ENCODE results near the gene APOA4.

APOA4 gene

DNA sequence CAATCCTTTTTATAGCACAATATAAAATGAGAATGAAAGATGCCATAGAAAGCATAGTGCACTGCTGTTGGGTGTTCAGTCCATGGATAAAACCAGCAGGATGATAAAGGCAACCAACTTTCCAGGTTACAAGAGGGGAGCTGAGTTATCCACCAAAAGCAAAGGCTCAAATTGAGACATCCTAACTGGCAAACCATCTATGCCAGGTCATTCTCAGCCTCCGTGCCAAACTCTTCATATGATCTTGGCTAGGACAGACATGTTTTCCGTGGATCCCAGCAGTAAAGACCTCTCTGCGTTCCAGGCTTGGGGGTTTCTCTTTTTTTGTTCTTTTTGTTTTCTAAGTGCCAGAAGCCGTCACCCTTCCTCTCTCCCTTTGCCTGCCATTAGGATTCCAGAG, 21.6 kb upstream of the APOA4 start:
- Histone ChIP-seq H3K36me3 (ENCODE audit: control insufficient read depth, insufficient read depth, low read length) (peaks cover 35% of the 10 kb centered on the region), H3K27me3 (ENCODE audit: control insufficient read depth, insufficient read depth, low read length) (no peaks in the 10 kb centered on the region), H3K4me1 (ENCODE audit: control insufficient read depth, insufficient read depth, low read length) (no peaks in the 10 kb centered on the region), H3K9me3 (ENCODE audit: control insufficient read depth, insufficient read depth, low read length) (no peaks in the 10 kb centered on the region), H3K4me3 (ENCODE audit: low read depth, low read length) (no peak overlapping the region), H3K9ac (ENCODE audit: low read depth, low read length) (no peak overlapping the region)

DNA sequence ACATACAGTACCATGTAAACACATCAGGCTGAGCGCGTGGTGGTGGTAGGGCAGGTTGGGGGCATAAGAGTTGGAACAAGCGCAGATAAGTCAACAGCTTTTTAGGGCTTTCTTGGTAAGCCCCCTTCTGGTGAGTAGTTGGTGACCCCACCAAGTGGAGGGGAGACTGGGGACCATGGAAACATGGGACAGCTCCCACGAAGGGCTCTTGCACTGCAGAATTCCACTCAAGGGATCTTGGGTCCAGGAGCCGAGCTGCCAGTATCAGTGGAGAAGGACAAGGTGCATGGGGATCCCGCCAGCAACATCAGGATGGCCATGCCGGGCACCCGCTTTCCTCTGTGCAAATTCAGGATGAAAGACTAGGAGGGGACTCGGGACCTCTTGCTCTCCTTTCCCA, 20.6 kb upstream of the APOA4 start:
- Histone ChIP-seq H3K36me3 (ENCODE audit: control insufficient read depth, insufficient read depth, low read length) (peaks cover 30% of the 10 kb centered on the region), H3K4me3 (ENCODE audit: low read depth, low read length) (no peak overlapping the region), H3K9ac (ENCODE audit: low read depth, low read length) (no peak overlapping the region), H3K27me3 (ENCODE audit: control insufficient read depth, insufficient read depth, low read length) (no peaks in the 10 kb centered on the region), H3K4me1 (ENCODE audit: control insufficient read depth, insufficient read depth, low read length) (no peaks in the 10 kb centered on the region), H3K9me3 (ENCODE audit: control insufficient read depth, insufficient read depth, low read length) (no peaks in the 10 kb centered on the region)

DNA sequence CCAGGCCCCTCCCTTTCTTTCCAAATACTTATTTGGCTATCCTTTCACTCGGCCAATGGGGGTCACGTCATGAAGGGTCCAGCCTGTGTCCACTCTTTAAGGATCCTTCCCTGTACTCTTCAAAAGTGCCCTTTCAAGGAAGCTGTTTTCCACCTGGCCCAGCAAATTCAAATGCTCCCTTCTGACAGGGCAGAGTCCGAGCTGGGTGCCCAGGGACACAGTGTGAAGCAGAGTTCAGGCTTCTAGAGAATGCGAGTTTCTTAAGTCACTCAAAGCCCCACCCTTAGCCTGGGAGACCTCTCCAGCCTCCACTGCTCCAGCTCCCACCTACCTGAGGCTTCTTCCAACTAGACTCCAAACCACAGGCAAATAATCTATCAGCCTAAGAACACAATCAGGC, 19.8 kb upstream of the APOA4 start:
- Histone ChIP-seq H3K36me3 (ENCODE audit: control insufficient read depth, insufficient read depth, low read length) (peaks cover 30% of the 10 kb centered on the region), H3K4me1 (ENCODE audit: control insufficient read depth, insufficient read depth, low read length) (no peaks in the 10 kb centered on the region), H3K9me3 (ENCODE audit: control insufficient read depth, insufficient read depth, low read length) (no peaks in the 10 kb centered on the region), H3K27me3 (ENCODE audit: control insufficient read depth, insufficient read depth, low read length) (no peaks in the 10 kb centered on the region), H3K4me3 (ENCODE audit: low read depth, low read length) (no peak overlapping the region), H3K9ac (ENCODE audit: low read depth, low read length) (no peak overlapping the region)

DNA sequence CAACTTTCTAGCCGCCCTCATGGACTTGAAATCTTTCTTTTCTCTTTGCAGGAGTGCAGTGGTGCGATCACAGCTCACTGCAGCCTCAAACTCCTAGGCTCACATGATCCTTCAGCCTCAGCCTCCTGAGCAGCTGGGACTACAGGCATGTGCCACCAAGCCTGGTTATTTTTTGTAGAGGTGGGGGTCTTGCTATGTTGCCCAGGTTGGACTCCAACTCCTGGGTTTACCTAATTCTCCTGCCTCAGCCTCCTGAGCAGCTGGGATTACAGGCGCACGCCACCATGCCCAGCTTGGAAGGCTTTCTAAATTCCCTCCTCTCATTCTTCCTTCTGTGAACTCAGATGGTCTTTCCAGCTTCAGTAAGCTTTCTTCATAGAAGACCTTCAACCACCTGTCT, 19.0 kb upstream of the APOA4 start:
- no peaks in the 10 kb centered on the region for H3K4me1 ChIP-seq (ENCODE audit: control insufficient read depth, insufficient read depth, low read length)
- H3K9me3 ChIP-seq (ENCODE audit: control insufficient read depth, insufficient read depth, low read length): no peaks in the 10 kb centered on the region
- H3K27me3 ChIP-seq (ENCODE audit: control insufficient read depth, insufficient read depth, low read length): no peaks in the 10 kb centered on the region
- no peak overlapping the region for H3K9ac ChIP-seq (ENCODE audit: low read depth, low read length)
- no peak overlapping the region for H3K4me3 ChIP-seq (ENCODE audit: low read depth, low read length)
- peaks cover 22% of the 10 kb centered on the region for H3K36me3 ChIP-seq (ENCODE audit: control insufficient read depth, insufficient read depth, low read length)

DNA sequence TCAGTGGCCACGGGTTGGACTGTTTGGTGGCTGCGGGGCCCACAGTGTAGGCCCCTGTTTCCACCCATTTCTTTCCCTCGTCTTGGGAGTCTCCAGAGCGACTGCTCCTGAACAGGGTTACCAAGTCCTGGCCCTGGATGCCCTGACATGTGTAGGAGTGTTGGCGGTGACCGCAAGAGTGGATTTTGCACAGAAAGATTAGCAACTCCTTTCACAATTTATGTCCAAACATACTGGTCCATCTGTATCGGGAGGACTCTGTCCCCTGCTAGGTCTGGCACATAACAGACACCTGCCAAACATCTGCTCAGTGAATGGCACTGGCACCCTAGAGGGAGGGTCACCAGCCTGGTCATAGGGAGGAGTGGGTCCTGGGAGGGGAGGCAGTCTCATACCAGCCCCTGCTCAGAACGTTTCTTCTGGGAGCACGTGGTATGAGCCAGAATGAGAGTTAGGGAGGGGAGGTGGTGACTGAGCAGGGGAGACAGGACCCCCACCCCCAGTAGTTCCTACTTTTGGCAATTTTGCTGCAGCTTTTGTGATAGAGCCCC, 17.7 kb upstream of the APOA4 start:
- no peak overlapping the region for H3K9ac ChIP-seq (ENCODE audit: low read depth, low read length)
- peaks cover 9% of the 10 kb centered on the region for H3K36me3 ChIP-seq (ENCODE audit: control insufficient read depth, insufficient read depth, low read length)

DNA sequence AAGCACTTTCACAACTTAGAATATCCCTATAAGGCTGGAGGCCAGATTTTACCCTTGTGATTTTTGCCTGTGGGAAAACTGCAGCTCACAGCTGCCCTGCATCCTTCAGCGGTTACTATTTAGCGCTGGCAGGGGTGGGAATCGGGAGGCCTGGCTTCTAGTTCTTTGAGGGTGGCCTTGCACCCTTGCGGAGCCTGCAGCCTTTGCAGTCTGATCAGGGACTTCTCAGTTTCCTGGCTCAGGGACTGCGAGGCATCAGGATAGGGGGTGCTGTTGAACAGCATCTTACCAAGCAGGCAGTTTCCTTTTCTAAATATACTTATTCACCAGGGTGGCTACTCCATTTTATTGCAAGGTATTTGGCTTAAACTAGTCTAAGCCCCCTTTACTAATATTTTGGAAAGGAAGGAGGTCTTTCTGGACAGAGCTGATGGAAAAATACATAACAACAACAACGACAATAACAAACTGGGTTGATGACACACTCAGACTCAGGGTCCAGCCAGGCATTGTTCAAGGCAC, 17.2 kb upstream of the APOA4 start:
- no peaks in the 10 kb centered on the region for H3K27me3 ChIP-seq (ENCODE audit: control insufficient read depth, insufficient read depth, low read length)
- no peaks in the 10 kb centered on the region for H3K9me3 ChIP-seq (ENCODE audit: control insufficient read depth, insufficient read depth, low read length)
- no peak overlapping the region for H3K9ac ChIP-seq (ENCODE audit: low read depth, low read length)
- no peaks in the 10 kb centered on the region for H3K4me1 ChIP-seq (ENCODE audit: control insufficient read depth, insufficient read depth, low read length)
- H3K4me3 ChIP-seq (ENCODE audit: low read depth, low read length): no peak overlapping the region
- peaks cover 7% of the 10 kb centered on the region for H3K36me3 ChIP-seq (ENCODE audit: control insufficient read depth, insufficient read depth, low read length)

More for the DNA sequence above, 17.7 kb upstream of the APOA4 start:
- Histone ChIP-seq H3K4me1 (ENCODE audit: control insufficient read depth, insufficient read depth, low read length) (no peaks in the 10 kb centered on the region), H3K27me3 (ENCODE audit: control insufficient read depth, insufficient read depth, low read length) (no peaks in the 10 kb centered on the region), H3K4me3 (ENCODE audit: low read depth, low read length) (no peak overlapping the region), H3K9me3 (ENCODE audit: control insufficient read depth, insufficient read depth, low read length) (no peaks in the 10 kb centered on the region)

DNA sequence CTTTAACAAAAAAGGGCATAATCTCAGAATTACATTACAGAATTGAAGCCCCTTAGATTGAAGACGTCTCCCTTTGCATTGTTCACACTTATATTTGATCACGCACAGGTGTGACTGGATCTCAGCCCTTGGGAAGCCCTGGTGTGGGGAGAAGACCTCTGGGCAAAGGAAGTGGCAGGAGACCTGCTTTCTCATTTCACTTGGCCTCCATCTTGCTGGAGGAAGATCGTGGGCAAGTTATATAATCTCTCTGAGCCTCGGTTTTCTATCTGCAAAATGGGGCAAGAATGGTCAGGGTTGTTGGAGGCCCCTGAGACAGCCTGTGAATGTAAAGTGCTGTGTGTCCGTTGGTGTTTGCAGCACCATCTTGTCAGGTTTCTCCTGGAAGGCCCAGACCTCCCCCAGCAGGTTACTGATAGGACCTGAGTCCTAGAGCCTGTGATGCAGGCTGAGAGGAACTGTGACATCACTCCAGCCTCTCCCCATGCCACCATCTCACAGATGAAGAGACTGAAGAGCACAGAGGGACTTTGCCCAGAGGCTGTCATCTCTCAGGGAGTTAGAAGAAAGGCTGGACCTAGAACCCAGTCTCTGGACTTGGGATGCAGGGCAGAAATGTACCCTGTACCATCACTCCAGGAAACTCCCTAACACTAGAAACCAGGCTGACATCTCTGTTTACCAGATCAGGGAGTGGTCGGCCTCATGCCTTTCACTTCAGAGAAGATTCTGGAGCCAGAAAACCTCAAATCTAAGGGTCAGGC, 15.4 kb upstream of the APOA4 start:
- Histone ChIP-seq H3K27me3 (ENCODE audit: control insufficient read depth, insufficient read depth, low read length) (no peaks in the 10 kb centered on the region), H3K4me3 (ENCODE audit: low read depth, low read length) (no peak overlapping the region), H3K36me3 (ENCODE audit: control insufficient read depth, insufficient read depth, low read length) (no peaks in the 10 kb centered on the region), H3K9ac (ENCODE audit: low read depth, low read length) (no peak overlapping the region), H3K9me3 (ENCODE audit: control insufficient read depth, insufficient read depth, low read length) (no peaks in the 10 kb centered on the region), H3K4me1 (ENCODE audit: control insufficient read depth, insufficient read depth, low read length) (peaks cover 2% of the 10 kb centered on the region)

DNA sequence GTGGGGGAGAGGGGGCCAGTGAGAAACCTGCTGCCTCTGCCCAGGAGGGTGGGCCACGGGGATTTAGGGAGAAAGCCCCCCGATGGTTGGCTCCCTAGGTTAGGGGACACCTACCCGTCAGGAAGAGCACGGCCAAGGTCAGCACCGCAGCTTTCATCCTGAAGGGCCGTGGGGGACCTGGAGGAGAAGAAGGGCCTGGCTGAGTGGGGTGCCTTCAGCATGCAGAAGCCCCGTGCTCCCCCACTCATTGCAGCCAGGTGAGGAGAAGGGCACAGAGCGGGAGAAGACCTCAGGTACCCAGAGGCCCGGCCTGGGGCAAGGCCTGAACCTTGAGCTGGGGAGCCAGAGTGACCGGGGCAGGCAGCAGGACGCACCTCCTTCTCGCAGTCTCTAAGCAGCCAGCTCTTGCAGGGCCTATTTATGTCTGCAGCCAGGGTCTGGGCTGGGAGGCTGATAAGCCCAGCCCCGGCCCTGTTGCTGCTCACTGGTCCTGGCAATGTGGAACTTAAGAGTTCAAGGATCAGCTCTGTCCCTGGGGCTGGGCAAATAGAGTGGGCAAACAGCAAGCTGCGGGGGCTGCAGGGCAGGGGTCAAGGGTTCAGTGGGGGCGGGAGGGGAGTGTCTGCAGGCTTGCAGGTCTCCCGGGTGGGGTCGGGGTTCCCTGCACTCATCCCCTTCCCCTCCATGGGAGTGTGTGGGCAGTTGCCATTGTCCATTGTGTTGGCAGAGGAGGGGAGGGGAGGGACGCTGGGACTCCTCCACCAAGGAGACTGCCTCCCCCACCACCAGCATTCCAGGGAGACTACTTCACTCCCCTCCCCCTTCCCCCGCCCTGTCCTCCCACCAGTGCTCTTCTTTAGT, 14.4 kb upstream of the APOA4 start, which contains the start of gene APOA1:
Gene APOA1 (minus strand): TSS at position 392 of the 861 bp plus-strand sequence. CDS start 235 bp downstream, at position 157.
- Histone ChIP-seq H3K4me1 (ENCODE audit: control insufficient read depth, insufficient read depth, low read length) (peaks cover 2% of the 10 kb centered on the region), H3K9me3 (ENCODE audit: control insufficient read depth, insufficient read depth, low read length) (no peaks in the 10 kb centered on the region), H3K36me3 (ENCODE audit: control insufficient read depth, insufficient read depth, low read length) (no peaks in the 10 kb centered on the region), H3K27me3 (ENCODE audit: control insufficient read depth, insufficient read depth, low read length) (no peaks in the 10 kb centered on the region), H3K4me3 (ENCODE audit: low read depth, low read length) (no peak within 1 kb of the TSS), H3K9ac (ENCODE audit: low read depth, low read length) (no peak within 1 kb of the TSS)

DNA sequence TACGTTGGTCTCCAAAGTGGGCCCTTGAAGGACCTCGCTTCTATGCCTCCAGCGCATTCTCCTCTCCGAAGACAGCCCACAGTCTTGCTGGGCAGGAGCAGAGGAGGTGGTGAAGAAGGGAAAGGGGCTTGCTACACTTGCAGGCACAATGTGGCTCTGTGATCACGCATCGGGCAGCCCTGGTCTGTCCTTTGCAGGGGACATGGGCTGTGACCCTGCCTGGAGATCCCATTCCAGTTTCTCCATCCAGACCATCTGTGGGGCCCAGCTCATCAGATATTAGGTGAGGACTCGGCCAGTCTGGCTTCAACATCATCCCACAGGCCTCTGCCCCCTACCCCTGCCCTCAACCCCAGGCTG, 13.5 kb upstream of the APOA4 start:
- Histone ChIP-seq H3K4me3 (ENCODE audit: low read depth, low read length) (no peak overlapping the region), H3K4me1 (ENCODE audit: control insufficient read depth, insufficient read depth, low read length) (peaks cover 2% of the 10 kb centered on the region), H3K27me3 (ENCODE audit: control insufficient read depth, insufficient read depth, low read length) (no peaks in the 10 kb centered on the region), H3K36me3 (ENCODE audit: control insufficient read depth, insufficient read depth, low read length) (no peaks in the 10 kb centered on the region), H3K9ac (ENCODE audit: low read depth, low read length) (no peak overlapping the region), H3K9me3 (ENCODE audit: control insufficient read depth, insufficient read depth, low read length) (no peaks in the 10 kb centered on the region)

DNA sequence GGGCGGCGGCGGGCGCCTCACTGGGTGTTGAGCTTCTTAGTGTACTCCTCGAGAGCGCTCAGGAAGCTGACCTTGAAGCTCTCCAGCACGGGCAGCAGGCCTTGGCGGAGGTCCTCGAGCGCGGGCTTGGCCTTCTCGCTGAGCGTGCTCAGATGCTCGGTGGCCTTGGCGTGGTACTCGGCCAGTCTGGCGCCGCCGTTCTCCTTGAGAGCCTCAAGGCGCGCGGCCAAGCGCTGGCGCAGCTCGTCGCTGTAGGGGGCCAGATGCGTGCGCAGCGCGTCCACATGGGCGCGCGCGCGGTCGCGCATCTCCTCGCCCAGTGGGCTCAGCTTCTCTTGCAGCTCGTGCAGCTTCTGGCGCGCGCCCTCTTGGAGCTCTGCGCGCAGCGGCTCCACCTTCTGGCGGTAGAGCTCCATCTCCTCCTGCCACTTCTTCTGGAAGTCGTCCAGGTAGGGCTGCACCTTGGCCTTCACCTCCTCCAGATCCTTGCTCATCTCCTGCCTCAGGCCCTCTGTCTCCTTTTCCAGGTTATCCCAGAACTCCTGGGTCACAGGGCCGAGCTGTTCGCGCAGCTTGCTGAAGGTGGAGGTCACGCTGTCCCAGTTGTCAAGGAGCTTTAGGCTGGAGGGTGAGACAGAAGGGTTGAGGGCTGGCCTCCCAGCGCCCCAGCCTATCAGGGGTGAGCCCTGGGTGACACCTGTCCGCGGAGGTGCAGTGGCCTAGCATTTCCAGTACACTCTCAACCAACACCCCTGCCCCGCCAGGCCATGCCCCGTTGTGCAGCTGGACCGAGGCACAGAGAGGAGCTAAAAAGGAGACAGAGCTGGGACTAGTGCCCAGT, 12.9 kb upstream of the APOA4 start:
- peaks cover 2% of the 10 kb centered on the region for H3K4me1 ChIP-seq (ENCODE audit: control insufficient read depth, insufficient read depth, low read length)
- H3K9ac ChIP-seq (ENCODE audit: low read depth, low read length): no peak overlapping the region
- no peaks in the 10 kb centered on the region for H3K27me3 ChIP-seq (ENCODE audit: control insufficient read depth, insufficient read depth, low read length)
- H3K9me3 ChIP-seq (ENCODE audit: control insufficient read depth, insufficient read depth, low read length): no peaks in the 10 kb centered on the region
- peak overlapping the region; percentile 53 for H3K4me3 ChIP-seq (ENCODE audit: low read depth, low read length)
- no peaks in the 10 kb centered on the region for H3K36me3 ChIP-seq (ENCODE audit: control insufficient read depth, insufficient read depth, low read length)
